ENCODE results near the gene PHYHIPL. TPM values are rescaled to one million over a fixed set of nuclear protein-coding genes. Genes with fewer than 3 reads are reported as not detected.
"Not testable (repeated sequence)": the region's sequence is repeated elsewhere in the genome, so short reads cannot be mapped to it uniquely, and the experiment has no call there.

PHYHIPL gene
- total RNA-seq, 2 donors from 2014 or later: 2.6 TPM; not detected in 1

DNA sequence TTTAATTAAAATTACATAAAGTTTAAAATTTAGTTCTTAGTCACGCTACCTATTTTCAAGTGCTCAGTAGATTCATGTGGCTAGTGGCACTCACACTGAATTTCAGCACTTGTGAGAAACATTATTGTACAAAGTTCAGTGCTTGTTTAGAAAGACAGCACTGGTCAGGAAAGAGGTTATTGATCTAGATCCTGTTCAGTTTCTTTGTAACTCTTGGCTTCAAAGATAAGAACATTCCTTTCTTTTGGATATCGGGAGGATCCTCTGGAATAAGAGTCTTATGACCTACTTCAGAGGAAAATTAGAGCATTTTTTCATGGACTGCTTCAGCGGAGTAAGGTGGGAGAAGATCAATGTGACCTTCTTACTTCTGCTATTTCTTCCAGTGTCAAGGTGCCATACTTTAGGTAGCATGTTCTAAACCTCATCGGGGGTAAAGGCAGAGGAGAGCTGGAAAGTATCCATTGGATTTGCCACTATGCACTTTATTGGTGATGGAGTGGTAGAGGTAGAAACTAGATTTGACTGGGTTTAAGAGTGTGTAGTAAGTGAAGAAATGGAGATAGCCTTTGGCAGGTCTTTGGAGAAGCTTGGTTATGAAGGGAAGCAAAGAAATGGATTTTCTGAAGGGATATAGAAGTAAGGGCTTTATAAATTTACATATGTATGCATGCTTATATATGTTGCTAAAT is 39.9 kb downstream of the PHYHIPL start:
- ATAC-seq (ENCODE audit: insufficient number of reproducible peaks, low FRiP score, low read depth): no peak
- H3K4me1 ChIP-seq (ENCODE audit: control insufficient read depth in 1 of 2, low read depth in 2 of 2): no peaks in the 10 kb centered on the region
- H3K9me3 ChIP-seq: no peaks in the 10 kb centered on the region
- TF ChIP-seq, protein P1, sequence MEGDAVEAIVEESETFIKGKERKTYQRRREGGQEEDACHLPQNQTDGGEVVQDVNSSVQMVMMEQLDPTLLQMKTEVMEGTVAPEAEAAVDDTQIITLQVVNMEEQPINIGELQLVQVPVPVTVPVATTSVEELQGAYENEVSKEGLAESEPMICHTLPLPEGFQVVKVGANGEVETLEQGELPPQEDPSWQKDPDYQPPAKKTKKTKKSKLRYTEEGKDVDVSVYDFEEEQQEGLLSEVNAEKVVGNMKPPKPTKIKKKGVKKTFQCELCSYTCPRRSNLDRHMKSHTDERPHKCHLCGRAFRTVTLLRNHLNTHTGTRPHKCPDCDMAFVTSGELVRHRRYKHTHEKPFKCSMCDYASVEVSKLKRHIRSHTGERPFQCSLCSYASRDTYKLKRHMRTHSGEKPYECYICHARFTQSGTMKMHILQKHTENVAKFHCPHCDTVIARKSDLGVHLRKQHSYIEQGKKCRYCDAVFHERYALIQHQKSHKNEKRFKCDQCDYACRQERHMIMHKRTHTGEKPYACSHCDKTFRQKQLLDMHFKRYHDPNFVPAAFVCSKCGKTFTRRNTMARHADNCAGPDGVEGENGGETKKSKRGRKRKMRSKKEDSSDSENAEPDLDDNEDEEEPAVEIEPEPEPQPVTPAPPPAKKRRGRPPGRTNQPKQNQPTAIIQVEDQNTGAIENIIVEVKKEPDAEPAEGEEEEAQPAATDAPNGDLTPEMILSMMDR (IDR thresholded peaks at IDR 0.05): no peak
- H3K36me3 ChIP-seq: no peaks in the 10 kb centered on the region
- no peak overlapping the region for H3K4me3 ChIP-seq
- H3K27me3 ChIP-seq (replicated peaks; ENCODE audit: insufficient read depth): no peaks in the 10 kb centered on the region
- H3K27ac ChIP-seq: no peak overlapping the region
- no peak for DNase-seq (ENCODE audit: low spot score)

DNA sequence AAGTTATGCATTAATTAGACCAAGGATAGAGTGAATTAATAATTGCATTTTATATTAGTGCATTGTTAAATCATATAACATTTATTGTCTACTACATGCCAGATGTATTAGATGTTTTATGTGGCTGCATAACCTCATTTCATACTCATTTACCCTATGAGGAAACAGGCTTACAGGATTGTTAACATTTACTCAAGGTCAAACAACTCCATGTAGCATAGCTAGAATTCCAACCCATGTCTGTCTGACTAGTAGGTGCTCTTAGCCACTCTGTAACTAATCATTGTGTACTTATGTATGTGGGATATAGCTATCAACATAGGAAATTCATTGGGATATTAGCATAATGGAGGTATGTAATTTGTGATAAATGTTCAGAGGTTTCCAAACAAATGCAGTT is 46.3 kb downstream of the PHYHIPL start:
- TF ChIP-seq, protein P1 (IDR thresholded peaks at IDR 0.05): no peak
- DNase-seq (ENCODE audit: low spot score) (no peak), ATAC-seq (ENCODE audit: insufficient number of reproducible peaks, low FRiP score, low read depth) (no peak)
- Histone ChIP-seq H3K9me3 (no peaks in the 10 kb centered on the region), H3K36me3 (no peaks in the 10 kb centered on the region), H3K27me3 (replicated peaks; ENCODE audit: insufficient read depth) (no peaks in the 10 kb centered on the region), H3K4me3 (no peak overlapping the region), H3K27ac (no peak overlapping the region), H3K4me1 (ENCODE audit: control insufficient read depth in 1 of 2, low read depth in 2 of 2) (no peaks in the 10 kb centered on the region)

DNA sequence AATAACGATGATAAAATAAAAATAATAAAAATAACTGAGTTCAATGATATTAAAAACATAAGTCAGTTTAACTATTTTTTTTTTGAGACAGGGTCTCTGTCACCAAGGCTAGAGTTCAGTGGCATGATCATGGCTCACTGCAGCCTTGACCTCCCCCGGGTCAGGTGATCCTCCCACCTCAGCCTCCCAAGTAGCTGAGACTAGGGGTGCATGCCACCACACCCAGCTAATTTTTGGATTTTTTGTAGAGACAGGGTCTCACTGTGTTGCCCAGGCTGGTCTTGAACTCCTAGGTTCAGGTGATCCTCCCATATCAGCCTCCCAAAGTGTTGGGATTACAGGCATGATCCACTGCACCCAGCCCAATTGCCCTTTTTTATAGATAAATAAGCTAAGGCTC is 47.2 kb downstream of the PHYHIPL start:
- H3K4me3 ChIP-seq; DNase-seq (ENCODE audit: low spot score); H3K27ac ChIP-seq; H3K9me3 ChIP-seq; H3K4me1 ChIP-seq (ENCODE audit: control insufficient read depth in 1 of 2, low read depth in 2 of 2); ATAC-seq (ENCODE audit: insufficient number of reproducible peaks, low FRiP score, low read depth); H3K36me3 ChIP-seq; H3K27me3 ChIP-seq (replicated peaks; ENCODE audit: insufficient read depth): not testable (repeated sequence)

DNA sequence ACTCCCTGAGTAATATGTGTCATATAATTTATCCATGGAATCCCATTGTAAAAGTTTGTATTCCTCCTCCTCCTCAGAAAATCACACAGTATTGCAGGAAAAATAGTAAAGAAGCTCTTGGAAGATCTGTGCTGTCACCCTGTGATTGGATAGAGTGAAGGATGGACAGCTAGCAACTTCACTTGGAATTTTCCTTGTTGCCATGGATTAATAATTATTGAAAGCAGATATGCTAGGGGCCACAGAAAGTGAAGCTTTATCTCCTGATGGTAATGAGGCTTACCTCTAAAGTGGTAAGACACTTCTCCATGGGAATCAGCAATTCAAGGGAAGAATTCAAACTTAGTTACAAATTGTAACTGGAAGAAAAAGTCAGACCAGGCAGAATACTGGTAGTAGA is 48.8 kb downstream of the PHYHIPL start:
- TF ChIP-seq, protein P1 (IDR thresholded peaks at IDR 0.05): no peak
- Histone ChIP-seq H3K36me3 (no peaks in the 10 kb centered on the region), H3K9me3 (no peaks in the 10 kb centered on the region), H3K4me1 (ENCODE audit: control insufficient read depth in 1 of 2, low read depth in 2 of 2) (no peaks in the 10 kb centered on the region), H3K27me3 (replicated peaks; ENCODE audit: insufficient read depth) (no peaks in the 10 kb centered on the region), H3K27ac (no peak overlapping the region), H3K4me3 (no peak overlapping the region)
- no peak for DNase-seq (ENCODE audit: low spot score)
- no peak for ATAC-seq (ENCODE audit: insufficient number of reproducible peaks, low FRiP score, low read depth)

DNA sequence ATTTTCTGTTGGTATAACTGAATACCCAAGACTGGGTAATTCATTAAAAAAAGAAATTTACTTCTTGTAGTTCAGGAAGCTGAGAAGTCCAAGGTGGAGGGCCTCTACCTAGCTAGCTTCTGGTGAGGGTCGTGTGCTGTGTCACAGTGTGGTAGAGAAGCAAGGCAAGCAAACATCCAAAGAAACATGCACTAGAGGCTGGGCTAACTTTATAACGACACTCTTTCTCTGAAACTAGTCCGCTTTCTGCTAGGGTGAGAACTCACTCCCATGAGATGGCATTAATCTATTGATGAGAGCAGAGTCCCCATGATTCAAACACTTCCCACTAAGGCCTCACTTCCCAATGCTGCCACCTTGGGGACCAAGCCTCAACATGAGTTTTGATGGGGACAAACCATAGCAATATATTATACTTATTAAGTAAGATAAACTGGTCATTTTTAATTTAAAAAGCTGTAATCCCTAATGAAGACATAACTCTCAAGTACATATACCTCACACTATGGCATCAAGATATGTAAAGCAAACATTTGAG is 50.8 kb downstream of the PHYHIPL start:
- Histone ChIP-seq H3K36me3 (no peaks in the 10 kb centered on the region), H3K27ac (no peak overlapping the region), H3K4me1 (ENCODE audit: control insufficient read depth in 1 of 2, low read depth in 2 of 2) (no peaks in the 10 kb centered on the region), H3K27me3 (replicated peaks; ENCODE audit: insufficient read depth) (no peaks in the 10 kb centered on the region), H3K9me3 (no peaks in the 10 kb centered on the region), H3K4me3 (no peak overlapping the region)
- TF ChIP-seq, protein P1 (IDR thresholded peaks at IDR 0.05): no peak
- DNase-seq (ENCODE audit: low spot score) (no peak), ATAC-seq (ENCODE audit: insufficient number of reproducible peaks, low FRiP score, low read depth) (no peak)

DNA sequence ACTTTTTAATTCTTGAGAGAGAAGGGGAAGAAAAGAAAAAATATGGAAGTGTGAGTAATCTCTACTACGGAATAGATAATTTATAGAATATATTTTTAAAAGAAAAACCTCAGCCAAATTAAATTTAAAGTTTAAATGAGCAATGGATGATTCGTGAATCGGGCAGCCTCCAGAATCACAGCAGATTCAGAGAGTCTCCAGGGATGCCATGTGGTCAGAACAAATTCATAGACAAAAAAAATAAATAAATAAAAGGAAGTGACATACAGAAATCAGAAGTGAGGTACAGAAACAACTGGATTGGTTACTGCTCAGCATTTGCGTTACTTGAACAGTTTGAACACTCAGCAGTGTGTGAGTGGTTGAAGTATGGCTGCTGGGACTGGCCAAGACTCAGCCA is 53.0 kb downstream of the PHYHIPL start:
- H3K27ac ChIP-seq: no peak overlapping the region
- no peaks in the 10 kb centered on the region for H3K4me1 ChIP-seq (ENCODE audit: control insufficient read depth in 1 of 2, low read depth in 2 of 2)
- TF ChIP-seq, protein P1 (IDR thresholded peaks at IDR 0.05): no peak
- H3K4me3 ChIP-seq: no peak overlapping the region
- no peaks in the 10 kb centered on the region for H3K36me3 ChIP-seq
- DNase-seq (ENCODE audit: low spot score) (no peak), ATAC-seq (ENCODE audit: insufficient number of reproducible peaks, low FRiP score, low read depth) (no peak)
- no peaks in the 10 kb centered on the region for H3K9me3 ChIP-seq
- no peaks in the 10 kb centered on the region for H3K27me3 ChIP-seq (replicated peaks; ENCODE audit: insufficient read depth)

All from thoracic aorta (tissue), 2 donors.